C1 segment of cervical spinal cord (tissue), 14 donors: Measurements from ENCODE around the gene VWA1.
"Not testable (repeated sequence)": the region's sequence is repeated elsewhere in the genome, so short reads cannot be mapped to it uniquely, and the experiment has no call there.

Experiments
- DNase-seq, 14 donors: peaks; one replicate each; lab custom pipeline; 2025; lab: John Stamatoyannopoulos, UW

The VWA1 gene

GRCh38 chr1:1423245-1423597 is 12.3 kb upstream of the VWA1 start:
- DNase-seq = no peak

GRCh38 chr1:1424707-1425106 is 10.8 kb upstream of the VWA1 start:
- no peak for DNase-seq

GRCh38 chr1:1425426-1425752 is 10.1 kb upstream of the VWA1 start:
- no peak for DNase-seq

GRCh38 chr1:1425753-1426495 is 9.6 kb upstream of the VWA1 start:
- peak in 12 of 14 donors; percentile 15 to 83 (median 64) for DNase-seq

- peak in 10 of 14 donors; percentile 35 to 86 (median 71) for DNase-seq
These were observed 8.9 kb upstream of the VWA1 start for GRCh38 chr1:1426496-1427105.

GRCh38 chr1:1427106-1427819 is 8.2 kb upstream of the VWA1 start:
- peak in 5 of 14 donors; percentile 17 to 64 (median 54) for DNase-seq

GRCh38 chr1:1427820-1428148 is 7.7 kb upstream of the VWA1 start:
- no peak for DNase-seq

- no peak for DNase-seq
These were observed 7.3 kb upstream of the VWA1 start for GRCh38 chr1:1428174-1428573.

GRCh38 chr1:1428967-1429366 is 6.5 kb upstream of the VWA1 start:
- not testable (repeated sequence) for DNase-seq

GRCh38 chr1:1429671-1430073 is 5.8 kb upstream of the VWA1 start:
- no peak for DNase-seq

- peak in 12 of 14 donors; percentile 10 to 79 (median 64) for DNase-seq
These were observed 5.1 kb upstream of the VWA1 start for GRCh38 chr1:1430114-1430982.

- DNase-seq = peak in 2 of 14 donors; percentile 53 to 59
These were observed 4.3 kb upstream of the VWA1 start for GRCh38 chr1:1430992-1431844.

GRCh38 chr1:1431845-1432273 is 3.6 kb upstream of the VWA1 start:
- DNase-seq = peak in 5 of 14 donors; percentile 40 to 67 (median 51)

GRCh38 chr1:1432274-1432950 is 3.1 kb upstream of the VWA1 start:
- peak in 3 of 14 donors; percentile 50 to 60 (median 53) for DNase-seq

- DNase-seq = peak in 10 of 14 donors; percentile 46 to 92 (median 68)
These were observed 2.3 kb upstream of the VWA1 start for GRCh38 chr1:1432951-1433803.

- peak in 5 of 14 donors; percentile 35 to 75 (median 58) for DNase-seq
These were observed 1.7 kb upstream of the VWA1 start for GRCh38 chr1:1433804-1434130.

- peak in 12 of 14 donors; percentile 14 to 81 (median 64) for DNase-seq
These were observed 1.2 kb upstream of the VWA1 start for GRCh38 chr1:1434131-1434823.

GRCh38 chr1:1434824-1435105 is 725 bp upstream of the VWA1 start:
- DNase-seq = no peak
